ENCODE data around the gene PXN. TPM values are rescaled to one million over a fixed set of nuclear protein-coding genes. Genes with fewer than 3 reads are reported as not detected.

PXN gene
- total and polyA plus RNA-seq, 2 experiments from 2014 or later, result 38.4 to 76.0 TPM

DNA sequence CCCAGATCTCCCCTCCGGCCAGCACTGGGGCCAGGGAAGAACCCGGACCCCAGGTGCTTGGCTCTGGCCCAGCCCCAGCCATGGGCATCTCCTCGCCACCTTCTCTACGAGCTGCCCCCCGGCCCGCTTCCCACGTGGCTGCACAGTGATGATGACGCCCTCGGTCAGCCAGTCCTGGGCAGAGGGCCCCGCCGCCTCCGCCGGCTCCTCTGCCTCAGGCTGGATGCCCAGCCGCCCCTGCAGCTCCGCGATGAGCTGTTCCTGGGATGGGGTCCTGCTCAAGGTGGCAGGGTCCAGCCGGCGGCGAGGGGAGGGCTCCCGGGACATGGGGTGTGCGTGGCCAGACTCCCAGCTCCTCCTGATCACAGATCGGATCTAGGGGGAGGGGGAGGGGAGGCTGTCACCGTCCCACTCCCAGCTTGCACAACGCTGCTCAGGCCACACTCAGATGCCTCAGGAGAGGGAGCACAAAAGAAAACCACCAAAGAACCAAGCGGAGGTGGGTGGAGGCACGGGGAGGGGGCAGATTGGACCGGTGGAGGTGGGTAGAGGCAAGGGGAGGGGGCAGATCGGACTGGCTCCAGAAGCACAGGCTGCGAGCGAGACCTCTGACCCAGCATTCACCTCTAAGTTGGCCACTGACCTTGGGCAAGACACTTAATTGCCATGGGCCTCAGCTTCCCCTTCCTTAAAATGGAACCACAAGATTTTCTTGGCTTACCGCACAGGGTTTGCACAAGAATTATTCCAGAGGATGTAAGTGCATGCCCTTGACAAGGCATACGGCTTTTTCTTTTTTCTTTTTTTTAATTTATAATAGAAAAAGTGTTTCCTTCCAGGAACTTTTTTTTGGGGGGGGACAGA lies 48.6 kb downstream of the PXN start:
- no peak overlapping the region for H2AFZ ChIP-seq
- H3K36me3 Mint-ChIP-seq (ENCODE audit: low read depth), result peaks cover 51% of the 10 kb centered on the region
- H3K9me3 Mint-ChIP-seq, result no peaks in the 10 kb centered on the region
- no peak overlapping the region for H3K4me3 Mint-ChIP-seq
- no peak overlapping the region for H3K27ac ChIP-seq (ENCODE audit: low read depth)
- H3K27ac Mint-ChIP-seq, result no peak overlapping the region
- H3K27me3 Mint-ChIP-seq (ENCODE audit: insufficient read depth, low read depth, poor library complexity), result peaks cover 18% of the 10 kb centered on the region
- H3F3A ChIP-seq (replicated peaks; ENCODE audit: low read depth), result peaks cover 9% of the 10 kb centered on the region; the same call in 1 of the 2 replicates
- H3K79me2 ChIP-seq (replicated peaks; ENCODE audit: insufficient read depth), result no peaks in the 10 kb centered on the region
- H3K36me3 ChIP-seq (ENCODE audit: insufficient read depth), result peaks cover 13% of the 10 kb centered on the region; the same call in 1 of the 2 replicates
- ATAC-seq (peak; percentile 10), DNase-seq (ENCODE audit: low spot score) (peak; percentile 50)
- no peak overlapping the region for H3K4me3 ChIP-seq
- TF ChIP-seq CREB1 (CRISPR knock-in tag; IDR thresholded peaks at IDR 0.05; ENCODE audit: low read depth) (no peak), ZNF331 (CRISPR knock-in tag; IDR thresholded peaks at IDR 0.05; ENCODE audit: low read depth) (no peak), EZH2phosphoT487 (IDR thresholded peaks at IDR 0.05; ENCODE audit: unreplicated experiment) (no peak), REST (IDR thresholded peaks at IDR 0.05; ENCODE audit: unreplicated experiment) (no peak), ZNF114 (CRISPR knock-in tag; IDR thresholded peaks at IDR 0.05) (no peak), JUNB (IDR thresholded peaks at IDR 0.05; ENCODE audit: unreplicated experiment) (no peak), NANOG (IDR thresholded peaks at IDR 0.05; ENCODE audit: borderline replicate concordance) (no peak)
- TF ChIP-seq, protein P1, sequence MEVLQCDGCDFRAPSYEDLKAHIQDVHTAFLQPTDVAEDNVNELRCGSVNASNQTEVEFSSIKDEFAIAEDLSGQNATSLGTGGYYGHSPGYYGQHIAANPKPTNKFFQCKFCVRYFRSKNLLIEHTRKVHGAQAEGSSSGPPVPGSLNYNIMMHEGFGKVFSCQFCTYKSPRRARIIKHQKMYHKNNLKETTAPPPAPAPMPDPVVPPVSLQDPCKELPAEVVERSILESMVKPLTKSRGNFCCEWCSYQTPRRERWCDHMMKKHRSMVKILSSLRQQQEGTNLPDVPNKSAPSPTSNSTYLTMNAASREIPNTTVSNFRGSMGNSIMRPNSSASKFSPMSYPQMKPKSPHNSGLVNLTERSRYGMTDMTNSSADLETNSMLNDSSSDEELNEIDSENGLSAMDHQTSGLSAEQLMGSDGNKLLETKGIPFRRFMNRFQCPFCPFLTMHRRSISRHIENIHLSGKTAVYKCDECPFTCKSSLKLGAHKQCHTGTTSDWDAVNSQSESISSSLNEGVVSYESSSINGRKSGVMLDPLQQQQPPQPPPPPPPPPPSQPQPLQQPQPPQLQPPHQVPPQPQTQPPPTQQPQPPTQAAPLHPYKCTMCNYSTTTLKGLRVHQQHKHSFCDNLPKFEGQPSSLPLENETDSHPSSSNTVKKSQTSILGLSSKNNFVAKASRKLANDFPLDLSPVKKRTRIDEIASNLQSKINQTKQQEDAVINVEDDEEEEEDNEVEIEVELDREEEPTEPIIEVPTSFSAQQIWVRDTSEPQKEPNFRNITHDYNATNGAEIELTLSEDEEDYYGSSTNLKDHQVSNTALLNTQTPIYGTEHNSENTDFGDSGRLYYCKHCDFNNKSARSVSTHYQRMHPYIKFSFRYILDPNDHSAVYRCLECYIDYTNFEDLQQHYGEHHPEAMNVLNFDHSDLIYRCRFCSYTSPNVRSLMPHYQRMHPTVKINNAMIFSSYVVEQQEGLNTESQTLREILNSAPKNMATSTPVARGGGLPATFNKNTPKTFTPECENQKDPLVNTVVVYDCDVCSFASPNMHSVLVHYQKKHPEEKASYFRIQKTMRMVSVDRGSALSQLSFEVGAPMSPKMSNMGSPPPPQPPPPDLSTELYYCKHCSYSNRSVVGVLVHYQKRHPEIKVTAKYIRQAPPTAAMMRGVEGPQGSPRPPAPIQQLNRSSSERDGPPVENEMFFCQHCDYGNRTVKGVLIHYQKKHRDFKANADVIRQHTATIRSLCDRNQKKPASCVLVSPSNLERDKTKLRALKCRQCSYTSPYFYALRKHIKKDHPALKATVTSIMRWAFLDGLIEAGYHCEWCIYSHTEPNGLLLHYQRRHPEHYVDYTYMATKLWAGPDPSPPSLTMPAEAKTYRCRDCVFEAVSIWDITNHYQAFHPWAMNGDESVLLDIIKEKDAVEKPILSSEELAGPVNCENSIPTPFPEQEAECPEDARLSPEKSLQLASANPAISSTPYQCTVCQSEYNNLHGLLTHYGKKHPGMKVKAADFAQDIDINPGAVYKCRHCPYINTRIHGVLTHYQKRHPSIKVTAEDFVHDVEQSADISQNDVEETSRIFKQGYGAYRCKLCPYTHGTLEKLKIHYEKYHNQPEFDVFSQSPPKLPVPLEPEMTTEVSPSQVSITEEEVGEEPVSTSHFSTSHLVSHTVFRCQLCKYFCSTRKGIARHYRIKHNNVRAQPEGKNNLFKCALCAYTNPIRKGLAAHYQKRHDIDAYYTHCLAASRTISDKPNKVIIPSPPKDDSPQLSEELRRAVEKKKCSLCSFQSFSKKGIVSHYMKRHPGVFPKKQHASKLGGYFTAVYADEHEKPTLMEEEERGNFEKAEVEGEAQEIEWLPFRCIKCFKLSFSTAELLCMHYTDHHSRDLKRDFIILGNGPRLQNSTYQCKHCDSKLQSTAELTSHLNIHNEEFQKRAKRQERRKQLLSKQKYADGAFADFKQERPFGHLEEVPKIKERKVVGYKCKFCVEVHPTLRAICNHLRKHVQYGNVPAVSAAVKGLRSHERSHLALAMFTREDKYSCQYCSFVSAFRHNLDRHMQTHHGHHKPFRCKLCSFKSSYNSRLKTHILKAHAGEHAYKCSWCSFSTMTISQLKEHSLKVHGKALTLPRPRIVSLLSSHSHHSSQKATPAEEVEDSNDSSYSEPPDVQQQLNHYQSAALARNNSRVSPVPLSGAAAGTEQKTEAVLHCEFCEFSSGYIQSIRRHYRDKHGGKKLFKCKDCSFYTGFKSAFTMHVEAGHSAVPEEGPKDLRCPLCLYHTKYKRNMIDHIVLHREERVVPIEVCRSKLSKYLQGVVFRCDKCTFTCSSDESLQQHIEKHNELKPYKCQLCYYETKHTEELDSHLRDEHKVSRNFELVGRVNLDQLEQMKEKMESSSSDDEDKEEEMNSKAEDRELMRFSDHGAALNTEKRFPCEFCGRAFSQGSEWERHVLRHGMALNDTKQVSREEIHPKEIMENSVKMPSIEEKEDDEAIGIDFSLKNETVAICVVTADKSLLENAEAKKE (CRISPR knock-in tag; IDR thresholded peaks at IDR 0.05), result no peak
- H4K20me1 ChIP-seq (replicated peaks; ENCODE audit: insufficient read depth), result peaks cover 5% of the 10 kb centered on the region; the same call in 1 of the 2 replicates
- no peak overlapping the region for H3K4me2 ChIP-seq
- H3K27me3 ChIP-seq (ENCODE audit: insufficient read depth), result no peaks in the 10 kb centered on the region
- no peaks in the 10 kb centered on the region for H3K9me2 ChIP-seq (ENCODE audit: insufficient read depth)
- peaks cover 6% of the 10 kb centered on the region for H3K4me1 Mint-ChIP-seq
- no peaks in the 10 kb centered on the region for H3K4me1 ChIP-seq (ENCODE audit: insufficient read depth)

Measured in GM23338 (cell line).